Activated CD8-positive, alpha-beta memory T cell treated with anti-CD3 and anti-CD28 coated beads, Interleukin-2, amount 50 U/mL, for 48 hours (primary cell): Measurements from ENCODE around the gene FSTL3.

ENCODE experiments used
- DNase-seq: peaks from one replicate; pipeline ENCODE4 v3.0.0-alpha.2; 2020

FSTL3 gene

GRCh38 chr19:645912-646778 is 30.0 kb upstream of the FSTL3 start:
- no peak for DNase-seq

GRCh38 chr19:646779-647565 is 29.2 kb upstream of the FSTL3 start:
- DNase-seq = no peak

- no peak for DNase-seq
These were observed 28.5 kb upstream of the FSTL3 start for GRCh38 chr19:647566-648284.

GRCh38 chr19:648305-648704 is 27.9 kb upstream of the FSTL3 start:
- DNase-seq = no peak

- DNase-seq = no peak
These were observed 27.0 kb upstream of the FSTL3 start for GRCh38 chr19:648904-649801.

GRCh38 chr19:650121-650520 is 26.1 kb upstream of the FSTL3 start:
- DNase-seq = no peak

GRCh38 chr19:651114-651818 is 24.9 kb upstream of the FSTL3 start:
- no peak for DNase-seq

- no peak for DNase-seq
These were observed 24.2 kb upstream of the FSTL3 start for GRCh38 chr19:651991-652390.

GRCh38 chr19:652467-653389 is 23.5 kb upstream of the FSTL3 start:
- no peak for DNase-seq

- DNase-seq = no peak
These were observed 22.8 kb upstream of the FSTL3 start for GRCh38 chr19:653425-653824.

- no peak for DNase-seq
These were observed 20.5 kb upstream of the FSTL3 start for GRCh38 chr19:655691-656090.

- DNase-seq = no peak
These were observed 19.2 kb upstream of the FSTL3 start for GRCh38 chr19:656751-657559.

- DNase-seq = no peak
These were observed 18.6 kb upstream of the FSTL3 start for GRCh38 chr19:657611-658010.

- DNase-seq = no peak
These were observed 17.9 kb upstream of the FSTL3 start for GRCh38 chr19:658059-658839.

GRCh38 chr19:658916-659839 is 17.0 kb upstream of the FSTL3 start:
- DNase-seq = no peak

- DNase-seq = no peak
These were observed 15.3 kb upstream of the FSTL3 start for GRCh38 chr19:660793-661426.
